Skeletal muscle satellite cell (primary cell): ENCODE data around the gene TMEM161A. TPM values are rescaled to one million over a fixed set of nuclear protein-coding genes. Genes with fewer than 3 reads are reported as not detected.
"Not testable (repeated sequence)": the region's sequence is repeated elsewhere in the genome, so short reads cannot be mapped to it uniquely, and the experiment has no call there.

ENCODE experiments used
- H3K27me3 ChIP-seq: 2 replicates; pipeline ENCODE4 v1.7.0; 2013; ENCODE audit warnings: low read length; ENCODE audit not compliant: control insufficient read depth, insufficient read depth
- H3K36me3 ChIP-seq: 2 replicates; pipeline ENCODE4 v1.7.0; 2013; ENCODE audit warnings: mild to moderate bottlenecking, control low read depth, low read length; ENCODE audit not compliant: insufficient read depth
- H3K4me1 ChIP-seq: 2 replicates; pipeline ENCODE4 v1.7.0; 2013; ENCODE audit warnings: low read length; ENCODE audit not compliant: control insufficient read depth, insufficient read depth
- H3K4me2 ChIP-seq: 2 replicates; pipeline ENCODE4 v1.7.0; 2013; ENCODE audit warnings: mild to moderate bottlenecking, low read length
- H3K4me3 ChIP-seq: 2 replicates; pipeline ENCODE4 v1.7.0; 2013; ENCODE audit warnings: low read length
- H3K9ac ChIP-seq: 2 replicates; pipeline ENCODE4 v1.7.0; 2013; ENCODE audit warnings: mild to moderate bottlenecking, low read depth, low read length, moderate library complexity
- H3K9me3 ChIP-seq: replicated peaks from 2 replicates; pipeline ENCODE4 v1.7.0; 2013; ENCODE audit warnings: mild to moderate bottlenecking, control low read depth, low read length
- total RNA-seq: library from RNA; depleted of rRNA; stranded (reverse); fragments of >200 nt; gene quantifications from 2 replicates; pipeline ENCODE4 v1.2.3, GENCODE V29; 2012; rRNA removed

TMEM161A gene
- total RNA-seq, result 23.3 and 26.2 TPM in 2 replicates

DNA sequence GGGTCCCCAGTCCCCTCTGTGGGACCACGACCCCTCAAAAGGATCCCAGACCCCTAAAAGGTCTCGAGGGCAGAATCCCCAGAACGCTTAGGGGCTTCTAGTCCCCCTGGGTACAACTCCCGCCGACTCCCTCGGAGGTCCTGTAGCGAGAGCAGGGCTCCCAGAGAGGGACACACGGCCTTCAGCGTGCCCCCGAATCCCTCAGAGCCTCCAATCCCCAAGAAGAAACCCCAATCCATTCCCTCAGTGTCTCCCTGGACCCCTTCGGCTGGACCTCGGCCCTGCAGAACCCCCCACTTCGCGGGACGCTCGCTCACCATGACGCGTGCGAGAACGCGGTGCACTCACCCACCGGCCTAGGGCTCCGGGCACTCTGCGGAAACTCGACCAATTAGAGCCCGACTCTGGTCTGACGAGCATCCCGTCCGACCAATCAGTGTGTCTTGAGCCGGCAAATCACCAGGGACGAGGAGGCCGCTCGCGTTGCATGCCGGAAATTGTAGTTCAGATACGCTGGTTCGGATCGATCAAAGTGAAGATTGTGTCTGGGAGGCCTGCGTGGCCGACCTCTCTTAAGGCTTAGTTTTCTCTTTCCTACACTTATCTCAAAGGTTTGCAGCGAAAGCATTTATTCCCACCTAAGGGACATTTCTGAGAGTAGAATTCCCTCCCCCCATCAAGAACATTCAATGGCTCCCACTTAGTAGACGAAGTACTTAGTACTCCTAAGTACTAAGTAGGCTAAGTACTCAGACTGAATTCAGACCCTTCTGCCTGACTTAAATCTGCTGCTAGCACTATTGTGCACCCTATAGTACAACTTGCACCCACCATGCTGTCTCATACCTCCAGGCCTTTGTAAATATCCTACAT is at the start of gene TMEM161A:
Gene TMEM161A, minus strand, starts transcription at position 370 of the 873 bp plus-strand sequence. Its CDS starts 50 bp downstream, at position 320.
- no peaks in the 10 kb centered on the region for H3K9me3 ChIP-seq
- peak within 1 kb of the TSS; percentile 88 for H3K9ac ChIP-seq
- H3K4me3 ChIP-seq, result peak within 1 kb of the TSS; percentile 80
- peaks cover 8% of the 10 kb centered on the region for H3K4me1 ChIP-seq
- no peaks in the 10 kb centered on the region for H3K27me3 ChIP-seq
- H3K36me3 ChIP-seq, result no peaks in the 10 kb centered on the region
- H3K4me2 ChIP-seq, result peak within 1 kb of the TSS; percentile 88

DNA sequence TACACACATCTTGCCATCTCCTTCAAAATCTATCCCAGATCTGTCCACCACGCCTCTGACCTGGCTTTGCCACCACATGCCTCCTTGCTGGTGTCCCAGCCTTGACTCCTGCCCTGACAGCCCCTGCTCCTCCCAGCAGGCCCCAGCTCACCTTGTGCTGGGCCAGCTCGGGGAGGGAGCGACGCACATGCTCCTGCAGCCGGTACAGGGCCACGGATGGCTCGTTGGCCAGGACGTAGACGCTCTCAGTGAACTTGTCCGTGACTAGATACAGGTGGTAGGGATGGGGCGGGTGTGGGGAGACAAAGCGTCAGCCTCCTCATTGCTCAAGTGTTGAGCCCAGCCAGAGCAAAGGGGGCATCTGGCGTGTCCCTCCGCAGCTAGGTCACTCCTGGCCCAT is 48.5 kb upstream of the TMEM161A start:
- H3K4me1 ChIP-seq, result peaks cover 12% of the 10 kb centered on the region
- H3K9ac ChIP-seq, result no peak overlapping the region
- H3K9me3 ChIP-seq, result no peaks in the 10 kb centered on the region
- no peak overlapping the region for H3K4me3 ChIP-seq
- H3K27me3 ChIP-seq, result no peaks in the 10 kb centered on the region
- H3K4me2 ChIP-seq, result no peak overlapping the region
- peaks cover 19% of the 10 kb centered on the region for H3K36me3 ChIP-seq

DNA sequence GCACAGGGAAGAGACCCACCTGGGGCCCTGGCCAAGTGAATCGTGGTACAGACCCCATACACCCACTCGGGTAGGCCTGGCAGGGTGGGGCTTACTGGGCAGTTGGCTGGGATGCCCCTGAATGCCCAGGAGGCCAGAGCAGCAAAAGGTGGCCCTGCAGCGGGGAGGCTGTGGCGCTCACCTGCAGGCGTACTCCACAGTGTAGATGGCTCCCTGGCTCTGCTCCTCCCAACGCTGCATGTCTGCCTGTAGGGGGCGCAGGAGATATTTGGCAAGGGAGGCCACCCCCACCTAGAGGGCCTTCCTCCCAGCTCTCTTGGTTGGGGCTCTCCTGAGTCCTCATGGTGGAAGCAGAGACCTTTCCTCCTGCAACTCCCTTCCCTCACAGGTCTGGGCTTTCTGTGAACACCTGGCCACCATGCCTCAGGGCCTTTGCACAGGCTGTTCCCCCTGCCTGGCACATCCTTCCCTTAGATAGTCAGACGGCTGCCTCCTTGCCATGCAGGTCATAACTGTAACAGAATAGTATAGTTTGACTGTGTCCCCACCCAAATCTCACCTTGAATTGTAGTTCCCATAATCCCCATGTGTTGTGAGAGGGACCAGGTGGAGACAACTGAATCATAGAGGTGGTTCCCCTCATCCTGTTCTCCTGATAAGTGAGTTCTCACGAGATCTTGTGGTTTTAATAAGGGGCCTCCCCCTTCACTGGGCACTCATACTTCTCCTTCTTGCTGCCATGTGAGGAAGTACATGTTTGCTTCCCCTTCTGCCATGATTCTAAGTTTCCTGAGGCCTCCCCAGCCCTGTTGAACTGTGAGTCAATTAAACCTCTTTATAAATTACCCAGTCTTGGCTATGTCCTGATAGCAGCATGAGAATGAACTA is 47.8 kb upstream of the TMEM161A start:
- no peak overlapping the region for H3K9ac ChIP-seq
- H3K9me3 ChIP-seq, result no peaks in the 10 kb centered on the region
- H3K4me2 ChIP-seq, result no peak overlapping the region
- peaks cover 25% of the 10 kb centered on the region for H3K36me3 ChIP-seq
- H3K4me3 ChIP-seq, result no peak overlapping the region
- peaks cover 11% of the 10 kb centered on the region for H3K4me1 ChIP-seq
- H3K27me3 ChIP-seq, result no peaks in the 10 kb centered on the region

DNA sequence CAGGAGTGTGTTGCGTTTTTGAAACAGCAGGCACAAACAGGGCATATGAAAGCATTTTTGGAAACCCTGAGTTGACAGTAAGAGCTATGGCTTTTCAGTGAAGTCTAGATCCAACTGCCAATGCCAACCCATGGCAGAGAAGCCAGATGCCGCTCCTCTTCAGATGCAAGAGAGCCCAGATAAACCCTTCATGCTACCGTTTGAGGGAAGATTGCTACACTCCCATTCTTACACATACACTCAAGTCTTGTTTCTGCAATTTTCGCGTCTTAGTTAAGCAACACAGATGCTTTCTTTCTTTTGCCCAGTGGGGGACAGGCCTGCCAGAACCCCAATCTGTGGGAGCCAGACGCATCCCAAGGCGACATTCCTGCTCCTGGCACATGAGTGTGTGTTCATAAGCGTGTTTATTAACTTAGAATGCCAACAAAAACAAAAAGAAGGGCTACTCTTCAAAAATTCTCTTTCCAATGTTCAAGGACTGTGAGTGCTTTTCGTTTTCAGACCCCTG is 43.3 kb upstream of the TMEM161A start:
- no peak overlapping the region for H3K4me2 ChIP-seq
- H3K9me3 ChIP-seq, result no peaks in the 10 kb centered on the region
- H3K9ac ChIP-seq, result no peak overlapping the region
- no peak overlapping the region for H3K4me3 ChIP-seq
- no peaks in the 10 kb centered on the region for H3K4me1 ChIP-seq
- H3K36me3 ChIP-seq, result peaks cover 27% of the 10 kb centered on the region
- no peaks in the 10 kb centered on the region for H3K27me3 ChIP-seq

DNA sequence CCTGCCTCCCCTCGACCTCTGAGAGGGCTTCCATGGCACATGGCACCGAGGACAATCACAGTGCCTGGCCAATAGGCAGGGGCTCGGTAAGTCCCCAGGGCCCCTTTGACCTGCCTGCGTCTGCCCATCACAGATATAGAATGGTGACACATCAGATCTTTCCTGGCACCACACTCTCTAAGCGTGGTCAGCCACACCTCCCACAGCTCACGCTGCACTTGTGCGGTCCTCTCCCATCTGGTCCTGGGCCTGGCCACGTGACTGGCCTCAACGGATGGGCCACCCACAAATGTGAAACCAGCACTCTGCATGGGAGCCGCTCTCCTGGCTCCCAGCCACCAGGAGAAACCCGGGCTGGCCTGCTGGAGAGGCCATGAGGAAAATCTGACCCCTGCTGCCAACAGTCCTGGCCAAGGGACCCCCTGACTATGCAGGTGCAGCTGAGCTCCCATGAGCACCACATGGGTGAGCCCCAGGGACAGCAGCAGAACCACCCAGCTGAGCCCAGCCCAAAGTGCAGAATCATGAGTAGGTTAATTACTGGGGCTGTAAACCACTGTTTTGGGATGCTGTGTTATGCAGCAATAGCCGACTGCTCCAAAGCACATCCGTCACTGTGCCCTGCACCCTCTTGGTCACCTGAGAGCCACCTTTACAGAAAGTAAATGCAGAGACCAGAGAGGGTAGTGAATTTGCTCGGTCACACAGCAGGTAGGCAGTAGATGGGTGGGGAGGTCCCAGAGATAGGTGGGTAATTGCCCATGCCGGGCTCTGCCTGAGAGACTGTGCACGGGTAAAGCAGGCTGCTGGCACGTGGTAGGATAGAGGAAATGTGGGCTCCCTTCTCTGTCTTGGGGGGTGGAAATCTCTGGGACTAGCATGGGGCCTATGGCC is 41.5 kb upstream of the TMEM161A start:
- no peaks in the 10 kb centered on the region for H3K4me1 ChIP-seq
- H3K27me3 ChIP-seq, result no peaks in the 10 kb centered on the region
- H3K4me2 ChIP-seq, result no peak overlapping the region
- H3K4me3 ChIP-seq, result no peak overlapping the region
- H3K9me3 ChIP-seq, result no peaks in the 10 kb centered on the region
- H3K9ac ChIP-seq, result no peak overlapping the region
- peaks cover 18% of the 10 kb centered on the region for H3K36me3 ChIP-seq

DNA sequence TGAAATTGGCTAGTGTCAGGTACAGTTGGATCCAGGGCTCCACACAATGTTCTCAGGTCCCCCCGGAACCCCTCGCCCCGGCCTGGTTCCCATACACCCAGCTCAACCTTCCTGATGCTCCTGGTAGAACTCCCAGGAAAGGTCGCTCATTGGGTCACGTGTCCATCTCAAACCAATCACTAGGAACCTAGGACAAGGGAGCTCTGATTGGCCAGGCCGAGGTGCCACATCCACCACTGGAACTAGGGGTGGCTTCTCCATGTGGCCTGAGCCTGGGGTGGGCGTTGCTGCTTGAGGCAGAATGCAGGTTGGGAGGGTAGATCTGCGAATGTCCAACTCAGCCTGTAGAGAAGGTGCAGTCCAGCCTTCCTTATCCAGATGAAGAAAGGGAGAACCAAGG is 38.7 kb upstream of the TMEM161A start:
- H3K27me3 ChIP-seq, result no peaks in the 10 kb centered on the region
- H3K9ac ChIP-seq, result no peak overlapping the region
- peaks cover 15% of the 10 kb centered on the region for H3K36me3 ChIP-seq
- no peak overlapping the region for H3K4me2 ChIP-seq
- H3K4me1 ChIP-seq, result peaks cover 5% of the 10 kb centered on the region
- H3K9me3 ChIP-seq, result no peaks in the 10 kb centered on the region
- no peak overlapping the region for H3K4me3 ChIP-seq

DNA sequence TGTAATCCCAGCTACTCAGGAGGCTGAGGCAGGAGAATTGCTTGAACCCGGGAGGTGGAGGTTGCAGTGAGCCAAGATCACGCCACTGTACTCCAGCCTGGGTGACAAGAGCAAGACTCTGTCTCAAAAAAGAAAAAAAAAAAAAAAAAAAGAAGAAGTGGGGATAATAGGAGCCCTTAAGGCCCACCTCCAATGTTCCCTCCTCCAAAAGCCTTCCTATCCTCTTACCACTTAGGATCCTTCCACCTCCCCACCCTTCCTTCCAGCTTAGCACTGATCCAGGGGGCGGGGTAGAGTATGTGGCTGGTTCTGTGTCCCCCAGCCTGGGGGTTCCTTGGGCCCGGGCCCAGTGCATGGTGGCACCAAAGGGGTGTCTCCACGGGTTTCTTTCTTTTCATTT is 35.0 kb upstream of the TMEM161A start:
- not testable (repeated sequence) for H3K9ac ChIP-seq
- peaks cover 14% of the 10 kb centered on the region for H3K4me1 ChIP-seq

DNA sequence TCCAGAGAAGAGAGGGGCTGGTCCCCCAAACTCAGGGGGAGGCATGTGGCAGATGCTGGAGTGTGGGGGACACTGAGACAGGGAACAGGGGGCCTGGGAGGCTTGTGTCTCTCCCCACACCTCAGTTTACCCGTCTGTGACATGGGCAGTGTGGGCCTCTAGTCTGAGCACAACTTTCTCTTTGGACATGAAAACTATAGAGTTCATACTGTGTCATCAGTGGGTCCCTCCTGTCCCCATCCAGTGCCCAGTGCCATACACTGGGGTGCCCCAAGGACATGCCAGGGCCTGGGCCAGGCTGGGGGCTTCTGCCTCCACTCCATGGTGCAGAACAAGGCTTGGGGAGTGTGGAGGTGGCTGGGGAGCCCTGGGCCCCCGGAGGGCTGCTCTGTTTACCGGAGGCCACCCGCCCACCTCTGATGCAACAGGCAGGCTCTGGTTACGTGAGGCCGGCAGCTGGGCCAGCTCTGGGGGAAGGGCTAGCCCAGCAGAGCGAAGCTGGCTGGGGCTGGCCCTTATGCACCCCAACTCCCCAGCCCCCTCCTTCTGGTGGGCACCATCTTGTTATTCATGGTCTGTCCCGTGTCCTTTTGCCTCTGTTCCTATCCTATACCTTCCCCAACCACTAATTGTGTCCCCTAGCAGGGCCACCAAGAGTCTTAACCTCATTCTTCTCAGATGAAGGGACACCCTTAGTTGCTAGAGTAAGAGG is 33.7 kb upstream of the TMEM161A start:
- H3K27me3 ChIP-seq, result no peaks in the 10 kb centered on the region
- H3K4me2 ChIP-seq, result no peak overlapping the region
- H3K4me1 ChIP-seq, result peaks cover 14% of the 10 kb centered on the region
- no peak overlapping the region for H3K9ac ChIP-seq
- H3K36me3 ChIP-seq, result no peaks in the 10 kb centered on the region
- no peaks in the 10 kb centered on the region for H3K9me3 ChIP-seq
- no peak overlapping the region for H3K4me3 ChIP-seq

More for the DNA sequence above, 35.0 kb upstream of the TMEM161A start:
- H3K4me3 ChIP-seq, H3K4me2 ChIP-seq, H3K9me3 ChIP-seq, H3K27me3 ChIP-seq, H3K36me3 ChIP-seq: not testable (repeated sequence)

DNA sequence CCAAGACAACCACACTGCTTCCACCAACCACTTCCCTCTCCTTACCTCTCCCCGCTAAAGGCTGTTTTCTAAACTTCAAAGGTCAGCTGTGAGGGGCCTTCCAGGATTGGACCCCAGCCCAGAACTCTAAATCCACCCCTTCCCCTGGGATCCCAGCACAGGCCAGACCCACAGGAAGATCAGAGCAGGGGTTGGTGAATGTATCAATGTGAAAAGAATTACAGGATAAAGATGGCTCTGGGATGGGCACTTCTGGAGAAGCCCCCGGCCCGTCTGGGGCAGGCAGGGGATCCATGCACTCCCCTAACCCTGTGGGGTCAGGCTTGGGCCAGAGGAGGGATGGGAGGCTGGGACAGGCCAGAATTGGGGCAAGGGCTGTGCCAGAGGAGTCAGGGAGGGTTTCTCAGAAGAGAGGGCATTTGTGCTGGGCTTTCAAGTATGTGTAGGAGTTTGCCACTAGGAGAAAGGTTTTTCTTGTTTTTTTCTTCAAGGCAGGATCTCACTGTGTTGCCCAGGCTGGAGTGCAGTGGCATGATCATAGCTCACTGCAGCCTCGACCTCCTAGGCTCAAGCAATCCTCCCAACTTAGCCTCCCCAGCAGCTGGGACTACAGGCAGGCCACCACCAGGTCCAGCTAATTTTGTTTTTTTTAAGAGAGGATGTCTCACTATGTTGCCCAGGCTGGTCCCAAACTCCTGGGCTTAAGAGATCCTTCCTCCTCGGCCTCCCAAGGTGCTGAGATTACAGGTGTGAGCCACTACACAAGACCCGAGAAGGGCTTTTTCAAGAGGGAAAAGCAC is 32.8 kb upstream of the TMEM161A start:
- Histone ChIP-seq H3K9me3 (no peaks in the 10 kb centered on the region), H3K9ac (no peak overlapping the region), H3K4me3 (no peak overlapping the region), H3K4me1 (peaks cover 14% of the 10 kb centered on the region), H3K27me3 (no peaks in the 10 kb centered on the region), H3K4me2 (no peak overlapping the region), H3K36me3 (no peaks in the 10 kb centered on the region)
